Mesothelial cell of epicardium (in vitro differentiated cells): ENCODE measurements around the gene METTL1. TPM values are rescaled to one million over a fixed set of nuclear protein-coding genes. Genes with fewer than 3 reads are reported as not detected.
"Not testable (repeated sequence)": the region's sequence is repeated elsewhere in the genome, so short reads cannot be mapped to it uniquely, and the experiment has no call there.

Experiments used
- DNase-seq, 2 experiments: peaks; one replicate each; pipeline ENCODE4 v3.0.0; 2021; ENCODE audit warnings: low spot score in 2 of 2; ENCODE audit not compliant: unreplicated experiment in 2 of 2
- H3K27ac Mint-ChIP-seq: 2 replicates; pipeline ENCODE4 v1.8.0; 2021; ENCODE audit warnings: mixed read lengths
- H3K27me3 Mint-ChIP-seq: 2 replicates; pipeline ENCODE4 v1.8.0; 2021; ENCODE audit warnings: low read depth, mixed read lengths
- H3K36me3 Mint-ChIP-seq: 2 replicates; pipeline ENCODE4 v1.8.0; 2021; ENCODE audit warnings: mixed read lengths
- H3K4me1 Mint-ChIP-seq: 2 replicates; pipeline ENCODE4 v1.8.0; 2021; ENCODE audit warnings: mixed read lengths
- H3K4me3 Mint-ChIP-seq: 2 replicates; pipeline ENCODE4 v1.8.0; 2021; ENCODE audit warnings: mild to moderate bottlenecking, moderate library complexity, mixed read lengths
- H3K9me3 Mint-ChIP-seq: 2 replicates; pipeline ENCODE4 v1.8.0; 2021; ENCODE audit warnings: mixed read lengths
- total RNA-seq: library from RNA; stranded (reverse); gene quantifications from 3 replicates; pipeline ENCODE4 v1.2.1, GENCODE V29; 2021
- TF ChIP-seq, protein P1 (sequence below): fragments of 200-600 bp; sonication (generic); IDR thresholded peaks from one replicate; pipeline ENCODE4 v1.5.0; 2021; ENCODE audit warnings: antibody characterized with exemption; ENCODE audit not compliant: unreplicated experiment

METTL1 gene
- total RNA-seq, 1 donor from 2014 or later, result 32.3 TPM

DNA sequence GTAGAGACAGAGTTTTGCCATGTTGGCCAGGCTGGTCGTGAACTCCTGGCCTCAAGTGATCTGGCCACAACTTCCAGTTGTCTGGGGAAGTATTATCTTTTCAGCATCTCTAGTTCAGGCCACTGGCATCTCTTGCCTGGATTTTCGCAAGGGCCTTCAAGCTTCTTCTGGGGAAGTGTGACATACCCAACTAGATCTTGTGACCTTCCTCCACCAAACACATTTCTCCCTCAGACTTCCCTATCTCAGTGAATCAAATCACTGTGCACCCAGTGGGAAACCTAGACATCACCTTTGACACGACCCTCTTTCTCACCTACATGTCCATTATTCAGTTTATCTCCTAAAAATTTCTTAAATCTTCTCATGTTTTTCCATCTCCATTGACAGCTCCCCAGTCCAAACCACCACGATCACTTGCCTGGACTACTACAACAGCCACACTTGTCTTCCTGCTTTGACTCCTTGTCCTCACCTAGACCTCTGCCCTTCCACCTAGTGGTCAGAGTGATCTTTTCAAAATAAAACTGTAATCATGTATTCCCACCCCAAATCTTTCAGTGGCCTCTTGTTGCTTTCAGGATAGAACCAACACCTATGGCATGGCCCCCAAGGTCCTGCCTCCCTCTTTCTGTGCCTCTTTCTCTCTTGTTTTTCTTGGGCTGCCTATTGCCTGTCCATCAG, 3.8 kb upstream of the METTL1 start:
- H3K9me3 Mint-ChIP-seq, result no peaks in the 10 kb centered on the region
- DNase-seq, result no peak
- H3K27me3 Mint-ChIP-seq, result no peaks in the 10 kb centered on the region
- peaks cover 17% of the 10 kb centered on the region for H3K4me1 Mint-ChIP-seq
- peaks cover 2% of the 10 kb centered on the region for H3K36me3 Mint-ChIP-seq
- TF ChIP-seq, protein P1, sequence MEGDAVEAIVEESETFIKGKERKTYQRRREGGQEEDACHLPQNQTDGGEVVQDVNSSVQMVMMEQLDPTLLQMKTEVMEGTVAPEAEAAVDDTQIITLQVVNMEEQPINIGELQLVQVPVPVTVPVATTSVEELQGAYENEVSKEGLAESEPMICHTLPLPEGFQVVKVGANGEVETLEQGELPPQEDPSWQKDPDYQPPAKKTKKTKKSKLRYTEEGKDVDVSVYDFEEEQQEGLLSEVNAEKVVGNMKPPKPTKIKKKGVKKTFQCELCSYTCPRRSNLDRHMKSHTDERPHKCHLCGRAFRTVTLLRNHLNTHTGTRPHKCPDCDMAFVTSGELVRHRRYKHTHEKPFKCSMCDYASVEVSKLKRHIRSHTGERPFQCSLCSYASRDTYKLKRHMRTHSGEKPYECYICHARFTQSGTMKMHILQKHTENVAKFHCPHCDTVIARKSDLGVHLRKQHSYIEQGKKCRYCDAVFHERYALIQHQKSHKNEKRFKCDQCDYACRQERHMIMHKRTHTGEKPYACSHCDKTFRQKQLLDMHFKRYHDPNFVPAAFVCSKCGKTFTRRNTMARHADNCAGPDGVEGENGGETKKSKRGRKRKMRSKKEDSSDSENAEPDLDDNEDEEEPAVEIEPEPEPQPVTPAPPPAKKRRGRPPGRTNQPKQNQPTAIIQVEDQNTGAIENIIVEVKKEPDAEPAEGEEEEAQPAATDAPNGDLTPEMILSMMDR, result no peak
- H3K4me3 Mint-ChIP-seq, result no peak overlapping the region
- no peak overlapping the region for H3K27ac Mint-ChIP-seq

DNA sequence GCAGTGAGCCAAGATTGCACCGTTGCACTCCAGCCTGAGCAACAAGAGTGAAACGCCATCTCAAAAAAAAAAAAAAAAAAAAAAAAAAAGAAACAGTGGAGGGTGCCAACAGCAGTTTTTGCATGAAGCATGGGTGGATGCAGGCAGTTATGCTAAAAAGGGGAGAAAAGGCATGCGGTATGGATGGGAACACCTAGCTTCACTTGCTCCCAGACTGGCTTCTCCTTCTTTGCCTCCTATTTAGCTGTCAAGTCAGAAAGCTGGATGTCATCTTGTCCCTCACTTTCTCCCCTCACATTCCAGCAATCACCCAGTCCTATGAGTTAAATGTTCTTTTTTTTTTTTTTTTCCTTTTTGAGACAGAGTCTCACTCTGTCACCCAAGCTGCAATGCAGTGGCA, 3.1 kb upstream of the METTL1 start:
- H3K4me1 Mint-ChIP-seq, result peaks cover 17% of the 10 kb centered on the region
- no peak for DNase-seq
- no peak overlapping the region for H3K27ac Mint-ChIP-seq
- peaks cover 3% of the 10 kb centered on the region for H3K36me3 Mint-ChIP-seq
- no peaks in the 10 kb centered on the region for H3K27me3 Mint-ChIP-seq
- TF ChIP-seq, protein P1, result no peak
- H3K4me3 Mint-ChIP-seq, result no peak overlapping the region
- no peaks in the 10 kb centered on the region for H3K9me3 Mint-ChIP-seq

GRCh38 chr12:57774634-57775033, 2.7 kb upstream of the METTL1 start:
- H3K4me1 Mint-ChIP-seq, result peaks cover 17% of the 10 kb centered on the region
- H3K9me3 Mint-ChIP-seq, H3K27me3 Mint-ChIP-seq, H3K27ac Mint-ChIP-seq, DNase-seq, H3K36me3 Mint-ChIP-seq, H3K4me3 Mint-ChIP-seq: not testable (repeated sequence)

DNA sequence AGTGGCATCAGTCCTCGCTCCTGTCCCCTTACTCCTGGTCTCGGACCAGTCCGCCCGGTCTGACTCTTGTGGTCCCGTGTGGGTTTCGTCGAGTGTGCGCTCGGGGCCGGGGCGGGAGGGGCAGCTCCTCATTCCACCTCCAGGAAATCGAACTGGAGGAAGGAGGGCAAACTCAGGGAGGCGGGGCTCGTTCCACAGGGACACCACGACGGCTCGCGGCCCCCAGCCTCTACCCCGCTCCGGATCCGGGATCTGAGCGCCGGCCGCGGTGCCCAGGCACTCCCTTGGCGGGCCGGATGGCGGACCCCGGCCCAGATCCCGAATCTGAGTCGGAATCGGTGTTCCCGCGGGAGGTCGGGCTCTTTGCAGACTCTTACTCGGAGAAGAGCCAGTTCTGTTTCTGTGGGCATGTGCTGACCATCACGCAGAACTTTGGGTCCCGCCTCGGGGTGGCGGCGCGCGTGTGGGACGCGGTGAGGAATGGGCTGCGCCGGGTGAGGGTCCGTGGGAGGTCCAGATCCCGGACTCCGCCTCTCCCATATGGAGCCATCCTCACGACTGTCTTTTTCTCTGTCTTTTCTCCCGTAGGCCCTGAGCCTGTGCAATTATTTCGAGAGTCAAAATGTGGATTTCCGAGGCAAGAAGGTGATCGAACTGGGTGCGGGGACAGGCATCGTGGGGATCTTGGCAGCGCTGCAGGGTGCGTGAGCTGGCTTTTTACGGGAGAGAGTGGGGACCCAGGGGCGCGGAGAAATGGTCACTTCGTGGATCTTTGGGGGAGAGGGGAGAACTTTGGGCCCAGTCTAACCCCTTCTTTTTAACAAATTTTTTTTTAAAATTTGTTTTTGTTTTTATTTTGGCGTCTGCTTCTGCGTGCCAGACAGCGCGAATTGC, 771 bp upstream of the METTL1 start, which contains the start of gene EEF1AKMT3:
TSS of gene EEF1AKMT3 (plus strand) at position 186 of the 894 bp plus-strand sequence. CDS start at position 297, 111 bp downstream.
- Mint-ChIP-seq H3K4me3 (peak within 1 kb of the TSS; percentile 92), H3K9me3 (no peaks in the 10 kb centered on the region), H3K36me3 (peaks cover 8% of the 10 kb centered on the region), H3K27me3 (peaks cover 8% of the 10 kb centered on the region), H3K4me1 (peaks cover 17% of the 10 kb centered on the region), H3K27ac (peak within 1 kb of the TSS; percentile 99)
- TF ChIP-seq, protein P1, result no peak
- DNase-seq, result peak in 1 of 2 experiments; percentile 53

DNA sequence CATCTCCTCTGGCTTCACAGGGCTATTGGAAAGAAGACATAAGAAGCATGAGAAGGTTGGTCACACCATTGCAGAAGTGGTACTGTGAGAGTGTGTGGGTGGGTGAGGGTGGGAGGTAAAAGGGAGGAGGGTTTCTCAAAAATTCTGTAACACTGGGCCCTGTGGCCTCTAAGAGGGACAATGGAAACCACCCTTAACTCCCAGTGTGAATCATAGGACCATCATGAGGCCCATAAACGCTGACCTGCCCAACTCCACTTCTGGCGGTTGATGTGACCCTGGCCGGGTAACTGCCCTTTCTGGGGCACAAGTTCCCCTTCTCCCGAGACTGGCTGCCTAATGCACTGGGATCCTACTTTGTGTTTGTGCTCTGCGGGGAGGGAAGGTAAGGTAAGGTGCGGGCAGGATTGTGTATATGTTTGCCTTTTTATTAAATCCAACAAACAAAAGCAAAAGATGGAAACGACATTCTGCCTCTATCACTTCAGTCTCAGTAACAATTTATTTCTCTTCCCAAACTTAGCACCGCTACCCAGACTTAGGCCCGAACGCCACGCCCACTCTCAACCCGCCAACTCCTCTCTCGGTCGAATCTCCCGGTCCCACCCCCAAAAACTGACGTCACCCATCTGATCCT, 551 bp downstream of the METTL1 start:
- peaks cover 8% of the 10 kb centered on the region for H3K36me3 Mint-ChIP-seq
- H3K27me3 Mint-ChIP-seq, result peaks cover 22% of the 10 kb centered on the region

More for the DNA sequence above, 551 bp downstream of the METTL1 start:
- TF ChIP-seq, protein P1, result no peak
- Mint-ChIP-seq H3K4me3 (peak overlapping the region; percentile 92), H3K27ac (peak overlapping the region; percentile 99), H3K4me1 (peaks cover 24% of the 10 kb centered on the region), H3K9me3 (no peaks in the 10 kb centered on the region)
- peak; percentile 80 to 89 for DNase-seq
